ENCODE data around the gene BIRC3. TPM values are rescaled to one million over a fixed set of nuclear protein-coding genes. Genes with fewer than 3 reads are reported as not detected.

BIRC3 gene
- total and polyA plus RNA-seq, 2 donors (not counting 1 experiment from before 2014, with no cell fraction given), result 107 to 428 TPM

DNA sequence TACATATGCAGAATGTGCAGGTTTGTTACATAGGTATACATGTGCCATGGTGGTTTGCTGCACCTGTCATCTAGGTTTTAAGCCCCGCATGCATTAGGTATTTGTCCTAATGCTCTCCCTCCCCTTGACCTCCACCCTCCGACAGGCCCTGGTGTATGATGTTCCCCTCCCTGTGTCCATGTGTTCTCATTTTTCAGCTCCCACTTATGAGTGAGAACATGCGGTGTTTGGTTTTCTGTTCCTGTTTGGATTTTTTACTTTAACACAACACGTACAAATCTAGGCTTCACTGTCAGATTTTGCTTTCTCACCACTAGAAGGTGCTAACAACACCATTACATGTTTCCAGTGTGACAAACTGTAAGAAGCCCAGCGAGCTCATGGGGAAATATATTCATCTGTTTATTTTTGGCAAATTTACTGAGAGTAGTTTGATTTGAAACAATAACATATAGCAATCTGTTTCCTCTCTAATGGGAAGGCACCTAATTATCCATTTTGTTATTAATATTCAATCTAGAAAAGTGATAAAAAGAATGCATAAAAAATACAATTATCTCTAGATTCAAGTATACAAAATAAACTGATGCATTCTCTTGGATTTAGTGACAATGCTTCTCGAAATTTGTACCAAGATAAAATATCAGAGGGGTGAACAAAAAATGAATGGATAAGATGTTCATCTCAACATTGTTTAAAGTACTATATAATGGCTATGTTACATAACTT is 23.2 kb upstream of the BIRC3 start:
- H3K9me3 ChIP-seq (ENCODE audit: control extremely low read depth in 1 of 3, control insufficient read depth in 2 of 3, insufficient read depth in 1 of 3, low read length in 2 of 3), result peaks cover 0 to 5% (median 0%) of the 10 kb centered on the region in 3 donors
- TF ChIP-seq CTCF (IDR thresholded peaks at IDR 0.05) (peak; percentile 83), EZH2 (IDR thresholded peaks at IDR 0.05; ENCODE audit: borderline replicate concordance, insufficient read depth, low read depth, low read length, poor library complexity, severe bottlenecking) (no peak)
- DNase-seq (peak; percentile 84), ATAC-seq (ENCODE audit: low read depth) (peak; percentile 88)
- H4K20me1 ChIP-seq (ENCODE audit: control insufficient read depth, insufficient read depth, low read length, poor library complexity, severe bottlenecking), result no peaks in the 10 kb centered on the region
- peak overlapping the region; percentile 54 for H3K9ac ChIP-seq (ENCODE audit: low read length)
- H3K9me3 Mint-ChIP-seq (ENCODE audit: insufficient read depth), result no peaks in the 10 kb centered on the region
- H3K4me3 ChIP-seq (ENCODE audit: control extremely low read depth in 1 of 5, extremely low read depth in 1 of 5, insufficient read depth in 1 of 5, low read depth in 2 of 5, low read length in 4 of 5), result peak overlapping the region in 4 of 5 experiments; percentile 9 to 48 (median 29)
- intact Hi-C loops (cut with micrococcal nuclease), result loop anchor here (1.0 kb wide), 3 partner anchors 12 to 53 kb away; partner anchors contain the start of genes BIRC2 and BIRC3
- peak overlapping the region; percentile 99 for H3K27ac Mint-ChIP-seq
- H3K4me3 Mint-ChIP-seq, result peak overlapping the region; percentile 98
- H3K4me1 ChIP-seq (ENCODE audit: control insufficient read depth in 2 of 2, insufficient read depth in 2 of 2, low read length in 2 of 2), result peaks cover 33 to 41% of the 10 kb centered on the region in 2 donors
- peak overlapping the region; percentile 58 for H2AFZ ChIP-seq (ENCODE audit: insufficient read depth, low read depth, low read length, poor library complexity, severe bottlenecking)
- no peaks in the 10 kb centered on the region for H3K27me3 ChIP-seq (replicated peaks in 1 of 4; ENCODE audit: control extremely low read depth in 1 of 4, control insufficient read depth in 3 of 4, insufficient read depth in 4 of 4, low read length in 3 of 4)
- H3K4me1 Mint-ChIP-seq, result peaks cover 77% of the 10 kb centered on the region
- ChIA-PET CTCF (interaction anchor here (0.7 to 10.1 kb wide), 24 partner anchors 9 to 373 kb away, joined by 3 to 588 read pairs (median 6); partner anchors contain the start of genes BIRC2 and BIRC3), POLR2A (interaction anchor here (0.6 to 3.7 kb wide), 7 partner anchors 12 to 53 kb away, joined by 3 to 105 read pairs (median 4); partner anchors contain the start of genes BIRC2 and BIRC3)
- no peaks in the 10 kb centered on the region for H3K27me3 Mint-ChIP-seq
- WGBS (ENCODE audit: insufficient coverage), result no CpG with 5 or more reads among the region's 6 CpGs
- H3K36me3 ChIP-seq (replicated peaks in 1 of 2; ENCODE audit: control extremely low read depth in 1 of 2, control insufficient read depth in 1 of 2, extremely low read depth in 1 of 2, insufficient read depth in 2 of 2, low read length in 1 of 2), result no peaks in the 10 kb centered on the region
- H3K79me2 ChIP-seq (ENCODE audit: control insufficient read depth, insufficient read depth, low read length), result peaks cover 72% of the 10 kb centered on the region
- H3K4me2 ChIP-seq (replicated peaks; ENCODE audit: low read depth, low read length, poor library complexity, severe bottlenecking), result peak overlapping the region; percentile 71
- peak overlapping the region; percentile 45 to 73 for H3K27ac ChIP-seq (ENCODE audit: low read length in 2 of 2)

Measured in B cell (primary cell).